GM12892 (cell line): ENCODE results near the gene NTHL1. TPM values are rescaled to one million over a fixed set of nuclear protein-coding genes. Genes with fewer than 3 reads are reported as not detected.
A peak's percentile ranks its signal among the peaks of the same experiment; 100 is the strongest.

Experiments used
- DNase-seq: peaks from one replicate; pipeline ENCODE4 v3.0.0; 2011; ENCODE audit not compliant: insufficient read length
- FAIRE-seq: peaks from 2 replicates; lab custom pipeline; 2011; peaks lifted over from hg19 to GRCh38; lab: Jason Lieb, UNC
- POLR2A ChIP-seq: IDR thresholded peaks from 2 replicates; pipeline ENCODE4 v1.6.1; 2011; ENCODE audit warnings: low read depth, low read length, control low read depth
- POLR2AphosphoS5 ChIP-seq: IDR thresholded peaks from 2 replicates; pipeline ENCODE4 v1.6.1; 2011; ENCODE audit warnings: low read depth, low read length, control low read depth
- TAF1 ChIP-seq: IDR thresholded peaks from 2 replicates; pipeline ENCODE4 v1.6.1; 2011; ENCODE audit warnings: low read depth, mild to moderate bottlenecking, control low read depth, low read length, borderline replicate concordance
- polyA plus RNA-seq: library from polyadenylated mRNA; unstranded; fragments of >200 nt; gene quantifications from one replicate; pipeline ENCODE4 v1.2.1, GENCODE V29; 2012; ENCODE audit warnings: missing spikeins, inconsistent platforms; ENCODE audit not compliant: missing spikeins

NTHL1 gene
- polyA plus RNA-seq, result 8.4 TPM

- FAIRE-seq, result peak; percentile 96
- TF ChIP-seq POLR2A (peak; percentile 65; the same call in 1 of the 2 replicates), POLR2AphosphoS5 (no peak)
- peak; percentile 99 for DNase-seq
These were observed at the start of gene NTHL1, which contains the start of gene TSC2 for GRCh38 chr16:2047330-2048115. Gene NTHL1, minus strand, starts transcription at chr16:2047834. Its CDS starts 11 bp downstream, at chr16:2047823. Gene TSC2, plus strand, starts transcription at chr16:2047985. Its CDS starts 631 bp downstream, at chr16:2048616.

GRCh38 chr16:2096853-2097595 is 49.4 kb upstream of the NTHL1 start:
- DNase-seq (no peak), FAIRE-seq (no peak)
- no peak for TF ChIP-seq TAF1
- TF ChIP-seq POLR2A, result no peak
- no peak for TF ChIP-seq POLR2AphosphoS5

- TF ChIP-seq TAF1, result no peak
- no peak for TF ChIP-seq POLR2A
- no peak for TF ChIP-seq POLR2AphosphoS5
- DNase-seq (no peak), FAIRE-seq (no peak)
These were observed 48.4 kb upstream of the NTHL1 start for GRCh38 chr16:2095918-2096582.

GRCh38 chr16:2095315-2095853 is 47.8 kb upstream of the NTHL1 start:
- no peak for DNase-seq
- no peak for FAIRE-seq
- no peak for TF ChIP-seq TAF1

- FAIRE-seq (no peak), DNase-seq (no peak)
- TF ChIP-seq POLR2AphosphoS5 (no peak), TAF1 (no peak), POLR2A (no peak)
These were observed 46.2 kb upstream of the NTHL1 start for GRCh38 chr16:2093793-2094192.

GRCh38 chr16:2092866-2093265 is 45.2 kb upstream of the NTHL1 start:
- DNase-seq (no peak), FAIRE-seq (no peak)
- TF ChIP-seq TAF1, result no peak
- TF ChIP-seq POLR2A, result no peak
- TF ChIP-seq POLR2AphosphoS5, result no peak

GRCh38 chr16:2092256-2092620 is 44.6 kb upstream of the NTHL1 start:
- FAIRE-seq (no peak), DNase-seq (no peak)
- TF ChIP-seq TAF1, result no peak
- TF ChIP-seq POLR2A, result no peak
- TF ChIP-seq POLR2AphosphoS5, result no peak

GRCh38 chr16:2091547-2092255 is 44.1 kb upstream of the NTHL1 start:
- FAIRE-seq (no peak), DNase-seq (no peak)
- no peak for TF ChIP-seq POLR2AphosphoS5

- TF ChIP-seq TAF1 (no peak), POLR2A (no peak), POLR2AphosphoS5 (no peak)
- FAIRE-seq (no peak), DNase-seq (no peak)
These were observed 43.3 kb upstream of the NTHL1 start for GRCh38 chr16:2090777-2091546.

- TF ChIP-seq POLR2AphosphoS5, result no peak
- TF ChIP-seq POLR2A, result no peak
- no peak for TF ChIP-seq TAF1
- DNase-seq (no peak), FAIRE-seq (no peak)
These were observed 42.8 kb upstream of the NTHL1 start for GRCh38 chr16:2090481-2090776.
